ENCODE results near the gene IER5.

The IER5 gene

DNA sequence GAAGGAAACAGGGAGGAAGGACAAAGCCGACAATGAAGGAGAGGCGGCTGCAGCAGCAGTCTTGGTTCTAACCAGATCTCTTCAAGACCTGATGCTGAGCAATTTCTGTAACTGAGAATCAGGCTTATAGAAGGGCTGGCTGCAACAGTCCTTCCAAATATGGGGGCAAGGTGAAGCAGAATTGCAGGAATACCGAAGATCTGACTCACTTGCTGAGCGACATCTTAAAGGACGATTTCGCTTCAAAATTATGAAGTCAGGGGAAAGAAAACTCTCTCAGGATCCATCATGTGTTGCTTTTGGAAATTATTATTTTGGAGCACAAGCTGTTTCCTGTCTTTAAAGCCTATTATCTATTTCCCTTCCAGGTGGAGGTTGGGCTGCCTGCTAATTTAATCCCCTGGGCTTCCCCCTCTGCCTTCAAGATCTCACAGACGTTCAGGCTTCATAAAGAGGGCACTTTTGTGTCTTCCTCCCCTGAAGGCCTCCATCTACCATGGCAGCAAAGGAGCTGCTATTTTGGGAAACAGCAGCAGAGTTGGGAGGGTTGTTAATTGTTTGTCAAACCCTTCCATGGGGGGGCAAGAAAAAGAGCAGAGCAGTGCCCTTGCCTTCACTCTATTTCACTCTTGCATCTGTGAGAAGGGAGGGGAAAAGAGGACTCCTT, 10.8 kb upstream of the IER5 start:
- DNase-seq = no peak

DNA sequence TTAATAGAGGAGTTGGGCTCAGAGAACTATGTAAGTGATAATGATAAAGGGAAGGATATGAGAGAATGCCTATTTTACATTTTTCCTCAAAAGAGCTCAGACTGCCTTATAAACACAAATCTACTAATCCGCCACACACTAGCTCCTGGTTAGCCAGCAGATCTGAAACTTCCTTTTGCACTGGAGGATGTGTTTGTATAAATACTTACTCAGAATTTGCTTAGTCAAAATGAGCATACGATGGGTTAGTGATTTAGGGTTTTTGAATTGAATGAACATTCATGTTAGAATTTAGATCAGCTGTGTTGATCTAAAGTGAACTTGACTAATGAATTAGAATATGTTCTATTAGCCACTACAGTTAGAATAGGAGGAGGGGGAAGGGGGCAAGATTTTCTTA, 9.1 kb upstream of the IER5 start:
- no peak for DNase-seq

DNA sequence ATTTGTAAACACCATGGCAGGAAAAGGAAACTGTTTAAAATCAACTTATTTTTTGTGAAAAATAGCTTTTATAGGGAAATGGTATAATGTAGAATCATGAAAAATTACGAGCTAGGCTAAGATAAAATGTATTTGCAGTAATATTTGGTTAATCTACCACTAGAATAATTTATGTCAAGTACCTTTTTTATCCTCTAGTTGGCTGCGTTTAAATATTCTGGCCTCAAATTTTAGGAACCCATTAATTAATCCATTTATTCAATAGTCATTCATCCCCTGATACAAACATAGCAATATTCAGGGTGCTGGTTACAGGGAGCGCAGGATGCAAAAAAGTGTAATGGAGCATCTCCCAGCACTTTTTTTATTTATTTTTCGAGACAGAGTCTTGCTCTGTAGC, 8.6 kb upstream of the IER5 start:
- no peak for DNase-seq

DNA sequence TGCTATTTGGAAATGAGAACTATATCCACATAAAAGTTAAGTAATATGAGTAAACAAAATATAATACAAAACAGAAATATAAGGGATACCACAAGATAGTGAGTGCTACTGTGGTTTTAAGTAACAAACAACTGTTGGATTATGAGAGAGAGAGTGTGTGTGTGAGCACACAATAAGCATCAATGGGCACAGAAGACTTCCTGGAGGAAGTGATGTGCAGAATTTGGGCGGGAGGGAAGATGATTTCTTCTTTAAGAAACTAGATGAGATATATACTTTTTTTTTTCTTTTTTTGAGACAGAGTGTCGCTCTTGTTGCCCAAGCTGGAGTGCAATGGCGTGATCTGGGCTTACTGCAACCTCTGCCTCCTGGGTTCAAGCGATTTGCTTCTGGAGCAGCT, 7.9 kb upstream of the IER5 start:
- no peak for DNase-seq

DNA sequence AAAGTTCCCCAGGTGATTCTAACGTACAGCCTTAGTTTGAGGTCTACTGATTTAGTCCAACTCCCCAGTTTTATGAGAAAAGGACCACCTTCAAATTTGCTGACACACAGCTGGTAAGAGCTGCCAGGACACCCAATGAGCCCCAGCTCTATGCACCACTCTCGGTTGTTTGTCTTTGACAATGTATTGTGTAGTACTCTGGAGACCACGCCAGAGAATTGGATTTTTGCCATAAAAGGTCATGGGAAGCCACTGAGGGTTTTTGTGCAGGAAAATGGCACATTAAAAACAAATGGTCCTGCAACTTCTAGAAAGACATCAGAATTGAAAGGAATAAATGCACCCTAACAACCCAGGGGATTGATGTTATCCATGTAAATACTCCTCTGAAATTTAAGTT, 7.1 kb upstream of the IER5 start:
- no peak for DNase-seq

DNA sequence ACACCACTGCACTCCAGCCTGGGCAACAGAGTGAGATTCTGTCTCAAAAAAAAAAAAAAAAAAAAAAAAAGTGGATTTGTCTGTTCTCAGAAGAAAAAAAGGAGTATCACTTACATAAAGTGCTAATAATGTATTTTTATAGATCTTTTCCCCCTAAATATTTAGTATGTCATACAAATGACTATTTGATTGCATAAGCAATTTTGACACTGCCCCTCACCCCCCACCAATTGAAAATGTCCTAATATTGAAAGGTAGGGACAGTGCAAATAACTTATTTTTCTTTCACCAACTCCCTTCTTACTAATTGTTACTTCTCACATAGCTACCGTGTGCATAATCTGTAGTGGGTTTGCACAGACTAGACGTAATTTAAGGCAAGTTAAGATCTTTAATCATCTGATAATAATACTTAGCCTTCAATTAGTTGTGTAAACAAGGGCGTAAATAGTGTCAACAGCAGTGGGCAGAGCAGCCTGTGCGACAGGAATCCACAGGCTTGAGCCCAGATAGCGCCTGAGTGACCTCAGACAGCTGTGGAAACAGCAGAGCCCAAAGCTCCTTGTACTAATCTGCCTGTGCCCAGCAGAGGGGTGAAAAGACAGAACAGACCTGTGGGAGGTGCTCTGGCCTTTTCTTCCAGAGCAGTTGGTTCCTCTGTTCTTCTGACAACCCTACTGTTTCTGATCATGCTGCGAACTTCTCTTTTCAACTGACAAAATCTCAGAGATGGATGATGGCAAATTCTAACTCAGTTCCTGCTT, 4.5 kb upstream of the IER5 start:
- peak; percentile 76 for DNase-seq

DNA sequence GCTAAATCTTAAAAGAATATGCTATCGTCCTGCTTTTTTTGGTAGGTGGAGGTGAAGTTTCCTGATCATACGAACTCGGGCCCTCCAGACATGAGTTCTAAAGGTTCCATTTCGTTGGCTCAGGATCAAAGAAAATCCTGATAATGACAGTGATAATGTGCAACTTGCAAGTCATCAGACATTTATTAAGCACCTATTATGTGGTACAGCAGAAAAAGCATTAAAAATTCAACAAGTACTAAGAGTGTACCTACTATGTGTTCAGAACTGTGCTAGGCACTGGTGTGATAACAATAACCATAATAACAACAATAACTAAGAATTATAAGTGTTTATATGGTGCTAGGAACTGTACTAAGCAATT, 3.9 kb upstream of the IER5 start:
- DNase-seq = no peak

DNA sequence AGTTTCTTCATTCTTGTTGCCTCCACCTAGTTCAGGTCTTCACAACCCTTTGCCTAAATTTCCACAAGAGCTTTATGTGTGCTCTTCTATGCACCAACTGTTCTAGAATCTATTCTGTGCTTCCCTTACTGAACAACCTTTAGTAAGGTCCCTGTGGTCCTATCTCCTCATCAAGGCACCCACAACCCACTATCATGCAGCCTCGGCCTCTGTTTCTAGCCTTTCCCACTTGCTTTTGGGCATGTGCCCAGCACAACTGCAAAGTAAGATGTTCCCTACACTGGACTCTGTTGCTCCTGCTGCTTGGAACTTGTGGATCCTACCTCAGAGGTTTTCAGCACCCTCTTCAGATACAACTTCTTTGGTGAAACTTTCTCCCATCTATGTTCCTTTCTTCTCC, 2.4 kb upstream of the IER5 start:
- no peak for DNase-seq

DNA sequence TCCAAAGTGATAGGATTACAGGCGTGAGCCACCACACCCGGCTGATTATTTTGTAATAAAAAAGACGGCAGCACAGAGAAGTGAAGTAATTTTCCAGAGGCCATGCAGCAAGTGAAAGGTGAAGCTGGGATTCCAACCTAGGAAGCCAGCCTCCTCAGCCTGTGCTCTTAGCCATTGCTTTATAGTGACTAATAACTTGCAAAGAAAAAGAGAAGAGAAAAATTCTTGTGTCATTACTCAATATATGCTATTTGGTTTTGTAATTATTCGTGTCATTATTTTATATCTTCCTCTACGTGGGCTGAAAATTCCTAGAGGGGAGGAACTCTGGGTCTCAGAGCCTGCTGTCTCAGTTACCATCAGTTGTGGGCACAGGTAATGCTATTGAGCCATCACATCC, 1.6 kb upstream of the IER5 start:
- no peak for DNase-seq

DNA sequence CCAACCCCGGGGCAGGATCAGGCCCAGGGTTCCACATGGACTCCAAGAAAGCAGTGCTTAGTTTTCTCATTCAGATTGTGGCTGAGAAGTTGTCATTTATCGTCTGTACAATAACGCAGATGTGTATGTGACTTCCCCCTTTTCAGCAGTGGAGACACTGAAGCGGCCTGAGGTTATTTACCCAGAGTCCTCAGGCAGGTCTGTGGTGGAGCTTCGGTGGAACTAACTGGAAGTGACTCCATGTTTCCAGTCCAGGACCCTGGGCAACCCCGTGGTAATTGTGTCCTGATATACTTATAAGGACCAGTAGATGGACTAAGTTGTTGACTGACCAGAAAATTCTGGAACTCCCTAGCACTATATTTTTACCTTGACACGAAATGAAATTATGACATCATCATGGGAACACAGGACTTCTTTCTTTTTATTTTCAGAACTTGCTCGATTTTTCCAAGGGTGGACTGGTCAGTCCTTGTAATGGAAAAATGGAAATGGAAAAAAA, 1.0 kb upstream of the IER5 start:
- DNase-seq = peak; percentile 82

DNA sequence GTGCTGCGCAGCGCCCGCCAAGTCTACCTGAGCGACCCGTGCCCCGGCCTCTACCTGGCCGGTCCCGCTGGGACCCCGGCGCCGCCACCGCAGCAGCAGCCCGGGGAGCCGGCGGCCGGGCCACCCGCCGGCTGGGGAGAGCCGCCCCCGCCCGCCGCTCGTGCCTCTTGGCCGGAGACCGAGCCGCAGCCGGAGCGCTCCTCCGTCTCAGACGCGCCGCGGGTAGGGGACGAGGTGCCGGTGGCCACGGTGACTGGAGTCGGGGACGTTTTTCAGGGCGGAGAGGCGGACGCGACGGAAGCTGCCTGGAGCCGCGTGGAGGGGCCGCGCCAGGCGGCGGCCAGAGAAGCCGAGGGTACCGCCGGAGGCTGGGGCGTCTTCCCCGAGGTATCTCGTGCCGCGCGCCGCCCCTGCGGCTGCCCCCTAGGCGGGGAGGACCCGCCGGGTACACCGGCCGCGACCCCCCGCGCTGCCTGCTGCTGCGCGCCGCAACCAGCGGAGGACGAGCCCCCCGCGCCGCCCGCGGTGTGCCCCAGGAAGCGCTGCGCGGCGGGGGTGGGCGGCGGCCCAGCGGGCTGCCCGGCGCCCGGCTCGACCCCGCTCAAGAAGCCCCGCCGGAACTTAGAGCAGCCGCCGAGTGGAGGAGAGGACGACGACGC, 646 bp downstream of the IER5 start:
- no peak for DNase-seq

DNA sequence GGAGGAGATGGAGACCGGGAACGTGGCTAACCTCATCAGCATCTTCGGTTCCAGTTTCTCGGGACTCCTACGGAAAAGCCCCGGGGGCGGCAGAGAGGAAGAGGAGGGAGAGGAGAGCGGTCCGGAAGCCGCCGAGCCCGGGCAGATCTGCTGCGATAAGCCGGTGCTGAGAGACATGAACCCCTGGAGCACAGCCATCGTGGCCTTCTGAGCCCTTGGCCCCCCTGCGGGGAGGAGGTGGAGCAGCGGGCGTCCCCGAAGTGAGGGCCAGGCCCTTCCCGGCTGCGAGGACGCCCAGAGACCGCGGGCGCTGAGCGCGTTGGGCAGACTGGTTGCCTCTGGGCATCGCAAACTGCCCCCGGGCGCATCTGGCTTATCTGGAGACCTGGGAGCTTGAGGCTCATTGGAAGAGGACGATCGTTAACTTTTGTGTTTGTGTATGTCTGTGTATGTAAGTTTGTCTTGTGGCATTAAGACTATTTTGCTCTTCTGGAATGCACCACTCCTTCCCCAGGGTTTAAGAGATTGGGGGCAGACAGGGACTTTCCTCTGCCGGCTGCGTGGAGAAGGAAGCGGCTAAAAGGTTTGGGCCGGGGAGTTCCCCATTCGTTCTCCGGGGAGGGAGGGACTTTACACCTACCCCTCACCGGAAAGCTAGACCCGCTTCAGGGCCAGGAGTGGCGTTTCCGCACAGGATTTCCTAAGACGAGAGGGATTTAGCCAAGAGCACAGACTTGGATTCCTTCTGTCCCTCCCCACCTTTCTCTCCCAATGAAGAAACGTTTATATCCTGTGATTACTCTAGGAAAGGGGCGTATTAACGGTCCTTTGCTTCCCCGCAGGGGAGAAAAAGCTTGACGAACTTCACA, 1.4 kb downstream of the IER5 start:
- DNase-seq = peak; percentile 55

DNA sequence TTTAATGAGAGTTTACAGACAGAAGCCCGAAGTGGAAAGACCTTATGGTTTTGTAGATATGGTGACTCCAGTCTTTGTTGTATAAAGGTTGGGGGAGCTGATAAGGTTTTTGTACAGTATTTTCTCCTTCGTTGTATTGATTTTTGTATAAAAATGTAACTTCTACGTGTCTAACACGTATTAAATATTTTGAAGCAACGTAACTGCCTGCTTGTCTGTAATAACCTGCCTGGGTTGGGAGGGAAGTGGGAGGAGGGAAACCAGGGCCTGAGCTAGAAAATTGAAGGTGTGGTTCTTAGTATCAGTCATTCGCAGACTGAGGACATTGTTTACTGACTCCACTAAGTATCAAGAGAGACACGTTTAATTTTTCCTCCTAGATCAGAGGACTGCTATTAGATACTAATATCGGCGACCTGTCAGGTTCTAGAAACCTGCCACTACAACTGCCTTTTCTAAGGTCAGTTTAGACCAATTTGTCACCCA, 2.2 kb downstream of the IER5 start:
- no peak for DNase-seq

DNA sequence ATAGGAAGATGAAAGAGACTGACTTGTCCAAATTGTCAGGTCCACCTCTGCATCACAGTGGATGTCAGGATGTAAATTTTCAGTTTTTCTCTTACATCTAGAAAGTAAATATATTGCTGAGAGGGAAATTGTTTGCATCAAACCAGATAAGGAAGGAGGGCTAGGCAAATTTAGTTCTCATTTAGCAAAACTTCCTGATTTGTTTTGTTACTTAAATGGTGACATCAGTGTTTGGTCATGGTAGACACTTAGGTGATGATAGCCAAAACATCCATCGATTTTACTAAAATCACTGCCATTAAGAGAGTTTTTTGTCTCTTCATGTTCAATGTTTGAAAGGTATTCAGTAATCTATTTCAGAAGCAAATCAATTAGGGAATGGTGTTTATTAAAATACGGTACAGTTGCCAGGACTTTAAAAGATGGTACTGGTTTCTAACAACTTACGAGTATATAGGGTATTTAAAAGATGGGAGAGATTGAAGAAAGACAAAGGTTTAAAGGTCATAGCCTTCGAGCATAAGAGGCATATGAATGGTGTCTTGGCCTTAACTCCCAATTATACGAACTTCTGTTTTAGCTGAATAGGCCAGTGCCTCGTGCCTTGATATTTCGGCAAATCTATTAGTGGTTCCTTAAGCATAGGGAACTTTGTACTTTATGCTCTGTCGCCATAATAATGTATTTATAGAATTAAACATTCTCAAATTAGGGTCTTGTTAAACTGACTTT, 3.0 kb downstream of the IER5 start:
- DNase-seq = no peak

DNA sequence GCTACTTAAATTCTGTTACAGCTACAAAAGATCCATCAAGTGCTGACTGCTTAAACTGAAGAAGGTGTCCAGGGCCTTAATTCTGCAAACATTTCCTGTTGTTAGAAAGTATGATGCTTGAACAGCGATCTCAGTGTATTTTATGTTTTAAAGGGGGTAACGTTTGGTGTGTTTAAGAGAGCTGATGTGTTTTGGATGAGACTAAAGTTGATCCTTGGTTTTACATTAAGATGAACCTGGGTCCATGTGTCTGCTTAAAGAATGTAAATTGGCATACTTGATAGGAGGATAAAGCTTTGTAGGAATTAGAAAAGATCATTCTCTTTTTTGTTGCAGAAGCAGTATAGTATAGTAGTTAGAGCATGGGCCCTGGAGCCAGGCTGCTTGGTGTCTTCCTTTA, 3.6 kb downstream of the IER5 start:
- no peak for DNase-seq

DNA sequence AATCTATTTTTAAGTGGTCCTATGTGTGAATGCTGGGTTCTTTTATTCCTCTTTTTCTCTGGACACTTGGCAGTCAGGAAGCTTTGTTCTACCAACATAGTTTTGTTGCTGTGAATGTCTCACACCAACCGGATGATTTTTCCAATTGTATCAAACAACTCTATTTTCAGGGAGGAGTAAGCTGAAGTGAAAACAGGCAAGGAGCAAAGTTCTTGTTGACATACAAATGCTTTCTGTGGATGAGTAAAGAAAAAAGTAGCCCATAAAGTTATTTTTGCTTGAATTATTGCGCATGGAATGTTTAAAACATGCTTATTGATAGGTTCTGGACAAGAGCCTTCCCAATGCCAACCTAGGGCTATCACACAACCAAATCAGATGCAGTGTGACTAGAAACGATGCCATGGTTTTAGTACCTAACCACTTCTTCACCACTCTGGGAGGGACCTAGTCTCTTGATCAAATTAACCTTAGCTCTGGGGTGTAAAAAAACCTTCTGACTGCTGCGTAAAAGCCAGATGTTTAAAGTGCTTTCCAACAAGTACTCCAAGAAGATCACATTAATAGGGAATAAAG, 4.5 kb downstream of the IER5 start:
- no peak for DNase-seq

DNA sequence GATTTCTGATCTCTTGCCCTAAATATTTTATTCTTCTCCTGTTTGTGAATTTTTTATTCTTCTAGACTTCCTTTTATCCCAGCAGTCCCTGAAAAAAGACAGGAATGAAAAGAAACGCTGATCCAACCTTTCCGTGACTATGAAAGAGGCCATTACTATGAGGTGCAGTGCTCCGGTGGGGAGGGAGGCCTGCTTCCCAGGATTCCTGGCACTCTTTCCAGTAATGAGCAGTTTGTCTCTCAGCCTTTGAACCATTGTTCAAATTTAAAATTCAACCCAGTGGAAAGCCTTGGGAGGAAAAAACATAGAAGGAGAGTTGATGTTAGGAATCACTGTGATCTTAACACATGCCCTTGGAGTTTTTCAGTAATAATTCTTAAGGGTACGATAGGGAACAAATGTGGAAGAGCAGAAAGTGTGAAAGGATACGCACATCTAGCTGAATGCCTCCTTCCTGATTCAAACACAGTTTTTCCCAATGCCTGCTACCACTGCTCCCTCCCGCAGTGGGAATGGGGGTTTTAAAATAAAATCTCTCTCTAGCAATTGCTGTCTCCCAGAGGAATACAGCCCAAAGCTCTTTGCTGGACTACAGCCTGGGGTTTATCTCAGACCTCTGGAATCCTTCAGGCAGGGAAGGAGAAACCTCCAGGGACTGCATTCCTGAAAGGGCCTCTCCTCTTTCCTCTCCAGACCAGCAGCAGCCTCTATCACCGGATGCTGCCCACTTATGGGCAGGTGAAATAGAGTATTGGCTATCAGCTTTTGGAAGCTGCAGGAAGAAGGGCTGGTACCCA, 6.1 kb downstream of the IER5 start:
- no peak for DNase-seq

DNA sequence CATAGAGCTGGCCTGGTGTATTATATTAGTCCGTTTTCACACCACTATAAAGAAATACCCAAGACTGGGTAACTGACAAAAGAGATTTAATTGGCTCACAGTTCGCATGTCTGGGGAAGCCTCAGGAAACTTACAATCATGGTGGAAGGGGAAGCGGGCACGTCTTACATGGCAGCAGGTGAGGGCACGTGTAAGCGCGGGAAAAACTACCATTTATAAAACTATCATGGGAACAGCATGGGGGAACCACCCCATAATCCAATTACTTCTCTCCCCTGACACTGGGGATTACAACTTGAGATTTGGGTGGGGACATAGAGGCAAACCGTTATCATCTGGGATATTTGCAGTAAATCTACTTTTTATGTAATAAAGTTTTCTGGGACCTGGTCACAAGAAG, 6.8 kb downstream of the IER5 start:
- DNase-seq = no peak

DNA sequence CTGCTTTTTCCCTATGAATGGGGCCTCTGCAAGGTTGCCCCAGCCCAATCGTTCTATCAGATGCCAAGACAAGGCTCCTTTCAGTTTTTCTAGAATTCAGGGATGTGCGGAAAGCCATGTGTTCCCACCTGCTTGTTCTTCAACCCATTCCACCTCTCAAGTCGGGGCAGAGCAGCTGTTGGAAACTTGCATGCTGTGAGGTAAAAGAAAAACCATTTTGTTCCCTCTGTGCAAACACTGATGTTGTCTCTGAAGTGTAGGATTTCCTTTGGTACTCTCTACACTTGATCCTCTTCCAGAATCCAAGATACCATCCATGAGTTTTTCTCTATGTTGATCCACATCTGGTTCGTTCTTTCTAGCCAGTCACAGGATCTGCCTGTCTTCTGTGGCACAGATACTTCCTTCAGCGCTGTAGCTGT, 7.3 kb downstream of the IER5 start:
- DNase-seq = no peak

DNA sequence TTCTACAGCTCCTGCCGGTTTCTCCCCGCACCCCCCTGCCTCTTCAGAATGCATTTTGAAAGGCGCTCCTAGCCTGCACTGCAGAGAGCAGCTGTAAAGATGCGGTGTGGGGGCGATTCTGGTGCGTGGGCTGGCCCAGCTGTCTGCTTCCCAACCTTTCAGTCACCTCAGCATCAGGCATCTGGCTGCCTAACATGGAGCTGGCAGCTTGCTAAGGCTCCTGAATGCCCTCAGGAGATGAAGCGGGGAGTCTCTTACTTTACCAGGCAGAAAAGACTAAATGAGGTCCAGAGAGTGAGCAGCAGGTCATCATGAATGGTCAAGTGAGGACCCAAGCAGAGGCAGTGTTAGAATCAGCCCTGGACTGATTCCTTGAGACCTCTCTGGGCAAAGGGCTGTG, 8.7 kb downstream of the IER5 start:
- DNase-seq = no peak
